ENCODE results near the gene GJB6. TPM values are rescaled to one million over a fixed set of nuclear protein-coding genes. Genes with fewer than 3 reads are reported as not detected.

The GJB6 gene
- polyA plus RNA-seq, 1 of the 3 experiments (the other 2 are of a cell fraction): not detected

- TF ChIP-seq CTCF (IDR thresholded peaks at IDR 0.05) (no peak), EP300 (IDR thresholded peaks at IDR 0.05; ENCODE audit: borderline replicate concordance in 1 of 2, low read depth in 1 of 2, low read length in 1 of 2) (no peak), GABPA (IDR thresholded peaks at IDR 0.05; ENCODE audit: low read depth) (no peak)
Observed at GRCh38 chr13:20230913-20231838, 943 bp downstream of the GJB6 start (continued).

- Histone ChIP-seq H3F3A (replicated peaks; ENCODE audit: insufficient read depth) (no peaks in the 10 kb centered on the region), H3K9ac (no peak overlapping the region), H3K4me2 (no peak overlapping the region), H3K79me2 (ENCODE audit: insufficient read depth) (no peaks in the 10 kb centered on the region), H3K4me3 (ENCODE audit: low read depth in 2 of 2, low read length in 1 of 2) (no peak overlapping the region), H3K36me3 (replicated peaks in 1 of 2; ENCODE audit: control insufficient read depth in 1 of 2, insufficient read depth in 2 of 2, low read length in 1 of 2) (no peaks in the 10 kb centered on the region), H3K27ac (ENCODE audit: low read depth in 2 of 2, low read length in 1 of 2) (no peak overlapping the region), H2AFZ (ENCODE audit: low read depth) (no peak overlapping the region), H3K9me2 (no peaks in the 10 kb centered on the region), H3K27me3 (ENCODE audit: insufficient read depth) (peaks cover 86% of the 10 kb centered on the region), H4K20me1 (ENCODE audit: insufficient read depth) (no peaks in the 10 kb centered on the region), H3K4me1 (ENCODE audit: control insufficient read depth in 1 of 2, insufficient read depth in 2 of 2, low read depth in 1 of 2, low read length in 1 of 2) (no peaks in the 10 kb centered on the region), H3K9me3 (no peaks in the 10 kb centered on the region)
- ChIA-PET POLR2A (no interaction called here), CTCF (interaction anchor here (1.8 kb wide), 1 partner anchor 30 kb away, joined by 4 read pairs; no protein-coding TSS in a partner anchor)
- 20% methylated on average over 6 of the region's 6 CpGs for WGBS (ENCODE audit: low lambda C conversion rate)
- TF ChIP-seq GATA2 (CRISPR knock-in tag; IDR thresholded peaks at IDR 0.05): no peak
- no peak for TF ChIP-seq TCF12 (IDR thresholded peaks at IDR 0.05)
- TF ChIP-seq REST (IDR thresholded peaks at IDR 0.05; ENCODE audit: low read depth, low read length): no peak
- TF ChIP-seq YY1 (IDR thresholded peaks at IDR 0.05; ENCODE audit: low read depth): no peak
- TF ChIP-seq MXI1 (IDR thresholded peaks at IDR 0.05; ENCODE audit: low read depth, low read length): no peak
- DNase-seq: no peak
Observed at GRCh38 chr13:20227730-20228129, 4.4 kb downstream of the GJB6 start.
